Neural progenitor cell (in vitro differentiated cells): ENCODE measurements around the gene PRPF18.

Experiments
- CTCF ChIP-seq: fragments of 200-600 bp; sonication (generic); IDR thresholded peaks from 2 replicates; pipeline ENCODE4 v1.5.1; 2017; ENCODE audit warnings: antibody characterized with exemption, mild to moderate bottlenecking
- EZH2 ChIP-seq: fragments of 200-600 bp; sonication (generic); IDR thresholded peaks from 2 replicates; pipeline ENCODE4 v1.6.1; 2017; ENCODE audit warnings: antibody characterized with exemption, mild to moderate bottlenecking, moderate library complexity

- TF ChIP-seq EZH2 (no peak), CTCF (no peak)
Observed at GRCh38 chr10:13560597-13560996, 26.2 kb upstream of the PRPF18 start.
